Lung microvascular endothelial cell (primary cell): Measurements from ENCODE around the gene ARHGAP27. TPM values are rescaled to one million over a fixed set of nuclear protein-coding genes. Genes with fewer than 3 reads are reported as not detected.

Experiments
- DNase-seq, 2 donors: peaks; one replicate each; pipeline versions ENCODE4 v3.0.0 to v3.0.0-alpha.2; 2010; ENCODE audit warnings: low read depth in 2 of 2
- total RNA-seq: library from RNA; depleted of rRNA; stranded (reverse); fragments of >200 nt; gene quantifications from 2 replicates; pipeline ENCODE4 v1.2.1, GENCODE V29; 2014

ARHGAP27 gene
- total RNA-seq, 1 donor from 2014 or later, result 33.7 TPM

DNA sequence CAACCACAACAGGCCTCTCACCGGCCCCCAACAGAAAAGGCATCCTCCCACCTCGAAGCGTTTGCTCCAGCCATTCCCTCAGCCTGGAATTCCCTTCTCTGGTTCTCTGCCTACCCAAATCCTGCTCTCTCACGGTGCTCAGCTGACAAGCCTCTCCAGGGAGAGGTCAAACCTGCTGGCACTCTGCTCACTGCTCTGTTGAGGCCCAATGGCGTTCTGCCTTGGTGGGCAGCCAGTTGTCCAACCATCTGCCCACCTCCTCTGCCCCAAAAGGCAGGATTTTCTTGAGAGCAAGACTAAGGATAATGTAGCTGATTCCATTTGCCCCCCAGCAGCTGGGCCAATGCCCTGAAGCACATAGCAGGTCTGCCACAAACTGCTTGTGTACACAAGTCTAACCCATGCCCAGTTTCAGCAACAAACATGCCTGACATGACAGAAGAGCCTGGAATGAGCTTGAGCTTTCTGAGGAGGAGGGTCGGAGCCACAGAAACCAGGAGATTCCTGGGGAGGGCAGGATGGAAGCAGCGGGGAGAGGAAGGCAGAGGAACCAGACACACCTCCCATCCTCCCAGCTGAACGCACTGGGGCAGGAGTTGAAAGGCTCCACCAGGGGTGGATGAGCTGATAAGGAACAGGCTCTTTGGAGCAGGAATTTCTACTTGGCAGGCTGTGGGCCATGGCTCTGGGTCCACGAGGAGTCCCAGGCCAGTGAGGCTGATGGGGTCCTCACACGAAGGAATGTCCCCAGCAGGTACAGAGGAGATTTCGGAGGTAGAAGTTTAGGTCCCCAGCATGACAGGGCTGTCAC lies 23.9 kb downstream of the ARHGAP27 start:
- DNase-seq, result no peak

DNA sequence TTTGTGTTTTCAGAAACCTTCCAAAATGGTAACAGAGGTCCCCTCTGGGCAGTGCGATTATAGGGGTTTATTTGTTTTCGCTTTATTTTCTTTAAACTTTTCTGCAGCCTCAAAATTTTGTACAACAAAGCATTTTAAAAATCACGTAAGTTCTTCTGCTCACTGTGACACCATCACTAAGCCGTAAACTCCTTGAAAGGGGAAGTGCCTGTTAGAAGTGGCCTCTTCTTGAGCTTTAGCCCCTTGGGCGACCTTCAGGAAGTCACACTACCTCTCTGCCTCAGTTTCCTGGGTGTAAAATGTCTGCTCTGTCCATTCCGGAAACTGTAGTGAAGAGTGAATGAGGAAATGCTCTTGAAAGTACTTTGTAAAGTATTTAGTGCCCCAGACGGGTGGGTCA lies 26.6 kb downstream of the ARHGAP27 start:
- DNase-seq, result no peak

DNA sequence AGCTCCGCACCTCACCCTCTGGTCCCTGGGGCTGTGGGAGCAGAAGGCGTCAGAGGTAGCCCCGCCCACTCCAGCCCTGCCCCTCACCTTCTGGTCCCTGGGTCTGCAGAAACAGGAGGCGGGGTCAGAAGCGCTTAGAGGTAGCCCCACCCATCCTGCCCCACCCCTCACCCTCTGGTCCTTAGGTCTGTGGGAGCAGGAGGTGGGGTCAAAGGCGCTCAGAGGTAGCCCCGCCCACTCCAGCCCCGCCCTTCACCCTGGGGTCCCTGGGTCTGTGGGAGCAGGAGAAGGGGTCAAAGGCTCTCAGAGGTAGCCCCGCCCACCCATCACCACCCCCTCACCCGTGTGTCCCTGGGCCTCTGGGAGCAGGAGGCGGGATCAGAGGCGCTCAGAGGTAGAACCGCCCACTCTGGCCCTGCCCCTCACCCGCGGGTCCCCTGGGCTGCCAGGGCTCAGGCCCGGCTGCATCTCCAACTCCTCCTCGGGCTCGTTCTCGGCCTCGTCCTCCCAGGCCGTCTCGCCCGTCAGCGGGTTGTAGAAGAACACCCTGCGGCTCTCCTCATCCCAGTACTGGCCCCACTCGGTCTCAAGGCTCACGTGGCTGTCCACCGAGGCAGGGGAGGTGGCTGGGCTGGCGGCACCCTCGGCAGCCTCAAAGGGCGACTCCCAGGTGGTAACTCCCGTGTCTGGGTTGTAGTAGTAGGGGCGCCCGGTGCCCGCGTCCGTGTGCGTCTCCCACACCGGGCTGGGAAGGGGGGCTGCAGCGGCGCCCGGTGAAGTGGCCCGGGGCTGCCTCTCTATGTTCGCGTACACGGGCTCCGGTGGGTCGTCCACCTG lies 27.2 kb downstream of the ARHGAP27 start:
- no peak for DNase-seq

DNA sequence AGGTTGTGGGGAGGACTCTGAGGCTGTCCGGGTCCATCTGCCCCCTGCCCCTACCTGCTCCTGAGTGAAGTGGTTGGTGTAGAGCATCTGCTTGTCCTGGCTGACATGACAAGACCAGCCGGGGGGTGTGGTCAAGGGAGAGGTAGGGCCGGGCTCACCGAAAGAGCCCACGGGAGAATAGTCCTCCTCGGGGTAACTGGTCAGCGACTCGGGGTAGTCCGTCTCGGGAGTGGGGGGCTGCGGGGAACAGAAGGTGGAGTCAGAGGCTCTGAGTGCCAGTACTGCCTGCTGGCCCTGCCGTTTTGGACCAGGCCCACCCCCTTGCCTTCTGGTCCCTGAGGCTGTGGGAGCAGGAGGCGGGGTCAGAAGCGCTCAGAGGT lies 27.8 kb downstream of the ARHGAP27 start:
- no peak for DNase-seq

DNA sequence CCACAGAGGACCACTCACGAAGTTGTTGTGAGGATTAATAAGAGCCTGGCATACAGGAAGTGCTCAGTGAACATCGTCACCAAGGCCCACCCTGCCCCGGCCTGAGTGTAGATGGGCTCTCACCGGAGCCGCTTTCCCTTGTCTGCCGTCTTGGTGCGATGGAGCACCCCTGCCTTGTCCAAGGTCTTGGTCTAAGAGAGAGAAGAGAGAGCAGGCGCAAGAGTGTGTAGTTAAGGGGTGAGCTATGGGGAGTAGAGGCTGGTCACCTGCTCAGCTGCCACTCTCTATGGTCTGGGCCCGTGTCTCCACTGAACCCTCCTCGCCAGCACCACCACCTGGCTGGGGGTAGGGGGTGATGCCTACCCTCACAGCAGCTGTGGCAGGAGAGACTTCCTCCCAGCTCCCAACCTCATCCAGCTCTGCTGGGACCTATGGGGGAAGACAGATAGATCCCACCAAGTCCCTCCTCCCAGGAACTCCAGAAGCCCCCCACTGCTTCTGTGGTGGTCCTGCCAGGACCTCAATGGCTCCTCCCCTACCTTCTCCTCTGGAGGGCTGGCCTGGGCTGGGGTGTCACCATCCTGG lies 28.7 kb downstream of the ARHGAP27 start:
- no peak for DNase-seq

DNA sequence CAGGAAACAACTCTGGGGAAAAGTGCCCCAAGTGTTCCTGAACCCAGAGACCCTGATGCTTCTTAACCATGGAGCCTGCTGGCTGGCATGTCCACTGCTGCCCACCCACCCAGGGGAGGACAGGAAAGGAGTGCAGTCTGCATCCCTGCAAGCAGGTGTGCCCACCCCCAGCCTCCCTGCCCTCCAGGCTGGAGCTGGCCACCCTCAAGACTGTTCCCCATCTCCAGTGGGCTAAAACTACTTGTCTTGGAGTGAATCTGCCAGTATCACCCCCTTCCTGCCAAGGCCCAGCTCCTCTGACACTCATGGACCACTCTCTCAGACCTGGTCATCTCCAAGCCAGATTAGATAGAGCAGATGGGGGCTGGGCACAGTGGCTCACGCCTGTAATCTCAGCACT lies 29.8 kb downstream of the ARHGAP27 start:
- DNase-seq, result no peak

DNA sequence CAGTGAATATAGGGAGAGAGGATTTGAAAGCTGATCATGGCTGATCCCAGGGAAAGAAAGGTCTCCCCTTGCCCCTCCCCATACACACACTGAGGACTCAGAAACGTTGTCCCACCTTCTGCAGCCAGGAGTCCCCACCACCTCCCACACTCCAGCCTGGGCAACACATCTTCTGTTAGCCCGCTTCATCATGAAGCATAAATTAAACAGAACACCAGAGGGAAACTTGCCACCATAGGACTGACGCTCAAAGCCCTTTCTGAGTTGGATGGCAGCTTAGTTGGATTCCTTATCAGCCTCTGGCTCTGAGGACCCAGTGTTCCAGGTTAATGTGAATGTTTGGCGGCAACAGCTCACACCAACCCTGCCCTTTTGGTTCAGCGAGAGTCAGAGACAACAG lies 33.9 kb downstream of the ARHGAP27 start:
- no peak for DNase-seq

DNA sequence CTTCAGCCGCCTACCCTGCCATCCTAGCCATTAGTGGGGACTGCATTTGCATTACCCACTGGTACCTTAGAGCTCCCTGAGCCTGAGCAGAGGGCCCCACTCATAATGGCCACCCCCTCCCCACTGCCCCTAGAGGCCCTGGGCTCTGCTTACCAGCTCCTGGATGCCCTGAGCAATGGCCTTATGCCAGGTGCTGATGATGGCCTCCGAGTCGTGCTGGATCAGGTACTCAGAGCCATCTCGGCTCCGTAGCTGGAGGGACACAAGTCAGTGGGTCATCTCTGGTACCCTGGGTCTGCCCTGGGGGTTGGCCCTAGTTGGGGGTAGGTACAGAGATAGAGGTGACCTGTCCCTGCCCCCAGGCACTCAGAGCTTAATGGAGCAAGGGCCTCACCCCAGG lies 34.9 kb downstream of the ARHGAP27 start:
- no peak for DNase-seq

DNA sequence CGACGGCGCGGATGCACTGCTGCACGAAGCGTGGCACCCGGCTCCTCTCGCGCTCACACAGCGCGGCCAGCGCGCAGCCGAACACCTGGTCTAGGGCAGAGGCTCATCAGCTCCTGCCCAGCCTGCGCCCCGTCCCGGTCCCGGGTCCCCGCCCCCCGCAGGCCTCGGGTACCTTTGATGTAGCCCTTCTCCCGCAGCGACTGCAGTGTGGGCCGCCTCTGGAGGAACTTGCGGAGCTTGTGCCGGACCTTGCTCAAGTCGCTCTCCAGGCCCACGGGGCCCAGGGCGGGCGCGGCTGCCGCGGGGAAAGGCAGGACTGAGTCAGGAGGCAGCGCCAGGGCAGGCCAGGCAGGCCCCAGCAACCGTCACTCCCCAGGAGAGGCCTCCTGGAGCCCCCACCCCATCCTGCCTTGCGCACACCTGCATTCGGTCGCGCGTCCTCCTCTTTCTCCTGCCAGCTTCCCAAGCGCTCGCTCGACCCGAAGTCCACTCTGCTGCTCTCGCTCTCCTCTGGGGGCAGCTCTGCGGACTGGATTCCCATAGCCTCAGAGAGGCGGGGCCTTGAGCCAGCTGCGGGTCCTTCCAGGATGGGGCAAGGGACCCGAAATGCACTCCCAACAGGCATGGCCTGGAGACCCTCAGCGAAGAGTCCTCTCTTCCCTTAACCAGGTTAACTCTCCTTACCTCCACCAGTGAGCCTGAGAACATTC lies 36.0 kb downstream of the ARHGAP27 start:
- DNase-seq, result no peak

DNA sequence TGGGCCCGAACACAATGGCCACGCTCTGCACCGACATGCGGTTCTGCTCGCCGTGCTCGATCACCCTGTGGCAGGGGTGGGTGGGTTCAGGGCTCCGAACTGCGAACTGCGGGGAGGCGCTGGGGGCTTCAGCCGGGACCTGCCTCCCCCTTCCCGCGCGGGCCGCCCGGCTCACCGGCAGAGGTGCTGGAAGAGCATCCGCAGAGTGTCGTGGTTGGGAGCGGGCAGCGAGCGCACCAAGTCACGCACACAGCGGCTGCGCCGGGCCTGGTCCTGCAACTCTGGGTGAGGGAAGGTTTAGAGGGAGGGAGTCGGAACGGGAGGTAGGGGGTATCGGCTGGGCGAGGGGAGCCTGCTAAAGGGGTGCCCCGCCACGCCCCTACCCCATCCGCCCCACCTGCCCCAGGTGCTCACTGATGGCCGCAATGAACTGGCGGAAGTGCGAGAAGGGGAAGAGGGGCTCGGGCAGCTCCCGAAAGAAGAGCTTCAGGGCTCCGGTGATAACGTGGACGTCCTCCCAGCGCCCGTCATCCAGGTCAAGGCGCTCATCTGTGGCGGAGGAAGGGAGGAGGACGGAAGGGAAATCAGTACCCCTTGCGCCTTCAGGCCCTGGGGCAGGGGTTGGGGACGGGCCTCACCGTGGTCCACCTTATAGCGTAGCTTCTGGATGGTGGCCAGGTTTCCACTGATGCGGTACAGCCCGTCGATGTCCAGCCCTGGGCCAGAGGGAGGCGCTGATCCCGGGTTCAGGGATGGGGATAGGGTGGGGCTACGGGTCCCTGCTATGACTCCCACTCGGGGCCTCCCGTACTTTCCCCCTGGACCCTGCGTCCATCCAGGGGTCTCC lies 36.9 kb downstream of the ARHGAP27 start:
- DNase-seq, result no peak

DNA sequence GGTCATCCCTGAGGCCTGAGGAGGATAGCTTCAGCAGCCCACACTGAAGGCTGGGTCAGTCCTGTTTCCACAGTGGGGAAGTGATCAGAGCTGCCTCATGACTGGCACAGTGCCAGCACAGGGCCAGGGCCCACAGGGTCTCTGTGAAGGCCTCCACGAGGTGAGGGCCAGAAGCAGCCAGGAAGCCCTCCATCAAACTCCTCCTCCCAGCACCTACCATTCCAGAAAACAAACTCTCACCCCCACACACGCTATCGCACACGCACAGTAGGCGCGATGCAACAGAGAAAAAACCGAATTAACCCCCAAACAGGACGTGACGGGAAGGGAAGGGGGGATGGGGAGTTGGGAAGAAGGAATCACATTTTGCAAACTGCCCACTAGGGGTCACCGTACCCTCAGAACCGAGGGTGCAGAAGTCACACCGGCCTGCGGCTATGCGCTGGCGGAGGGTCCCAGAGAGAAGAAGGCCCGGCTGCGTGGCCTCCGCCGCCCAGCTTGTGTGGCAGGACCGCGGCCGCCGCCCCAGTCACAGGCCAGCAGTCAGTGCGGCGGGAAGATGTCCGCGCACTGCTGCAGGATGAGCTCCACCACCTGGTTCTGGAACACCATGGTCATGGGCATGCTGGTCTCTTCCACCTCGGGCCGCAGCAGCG lies 37.6 kb downstream of the ARHGAP27 start:
- peak; percentile 81 to 91 for DNase-seq

DNA sequence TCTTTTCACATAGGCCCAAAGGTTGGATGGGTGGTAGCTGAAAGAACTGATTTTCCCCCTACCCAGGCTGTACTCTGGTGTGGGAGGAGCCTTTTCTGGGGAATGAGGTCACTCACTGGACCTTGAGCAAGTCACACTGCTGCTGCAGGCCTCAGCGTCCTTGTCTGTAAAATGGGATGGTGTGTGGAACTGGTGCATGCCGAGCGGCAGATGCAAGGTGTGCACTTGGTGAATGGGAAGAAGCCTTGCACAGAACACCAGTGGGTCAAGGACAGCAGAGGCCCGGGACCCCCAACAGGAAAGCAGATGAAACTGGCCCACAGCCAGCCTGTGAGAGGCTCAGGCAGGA lies 38.1 kb downstream of the ARHGAP27 start:
- no peak for DNase-seq

DNA sequence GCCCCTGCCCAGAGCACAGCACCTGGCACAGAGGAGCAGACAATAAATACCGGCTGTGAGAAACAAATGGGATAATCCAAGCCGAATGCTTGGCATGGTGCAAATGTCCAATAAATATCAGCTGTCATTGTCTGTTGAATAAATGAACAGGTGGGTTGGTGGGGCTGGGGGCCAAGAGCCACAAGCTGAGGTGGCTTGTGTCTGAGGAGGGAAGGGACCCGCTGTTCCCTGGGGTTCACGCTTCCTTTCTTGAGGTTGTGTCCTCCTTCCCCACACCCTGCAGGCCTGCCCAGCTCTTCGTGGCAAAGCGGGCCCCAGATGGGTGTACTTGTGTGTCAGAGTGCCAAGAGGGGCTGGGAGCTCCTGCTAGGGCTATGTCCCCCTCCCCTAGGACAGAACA lies 38.6 kb downstream of the ARHGAP27 start:
- no peak for DNase-seq

DNA sequence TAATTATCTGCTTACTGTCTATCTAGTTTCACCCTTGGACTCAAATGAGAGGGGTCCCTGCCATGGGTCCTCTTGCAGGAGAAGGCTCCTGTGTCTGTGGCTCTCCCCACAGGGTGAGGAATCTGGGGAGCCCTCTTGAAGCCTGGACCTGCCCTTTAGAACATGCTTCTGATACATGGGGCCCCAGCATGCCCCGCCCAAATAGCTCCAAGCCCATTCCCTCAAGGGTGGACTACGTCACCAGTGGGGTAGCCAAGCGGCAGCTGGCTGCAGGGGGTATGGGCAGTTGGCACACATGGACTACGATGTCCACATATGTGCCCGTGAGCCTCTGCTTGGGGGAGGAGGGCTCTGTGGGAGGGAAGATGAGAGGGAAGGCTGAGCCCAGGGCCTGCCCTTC lies 39.3 kb downstream of the ARHGAP27 start:
- DNase-seq, result no peak

DNA sequence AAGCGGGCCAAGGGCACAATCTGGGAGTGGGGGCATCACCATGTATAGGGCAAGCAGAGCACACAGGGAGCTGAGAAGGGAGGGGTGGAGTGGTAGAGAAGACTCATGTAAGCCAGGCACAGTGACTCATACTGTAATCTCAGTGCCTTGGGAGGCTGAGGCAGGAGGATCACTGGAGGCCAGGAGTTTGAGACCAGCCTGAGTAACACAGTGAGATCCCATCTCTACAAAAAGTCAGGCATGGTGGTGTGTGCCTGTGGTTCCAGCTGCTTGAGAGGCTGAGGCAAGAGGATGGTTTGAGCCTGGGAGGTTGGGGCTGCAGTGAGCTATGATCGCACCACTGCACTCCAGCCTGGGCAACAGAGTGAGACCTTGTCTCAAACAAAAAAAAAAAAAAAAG lies 40.8 kb downstream of the ARHGAP27 start:
- DNase-seq, result no peak

DNA sequence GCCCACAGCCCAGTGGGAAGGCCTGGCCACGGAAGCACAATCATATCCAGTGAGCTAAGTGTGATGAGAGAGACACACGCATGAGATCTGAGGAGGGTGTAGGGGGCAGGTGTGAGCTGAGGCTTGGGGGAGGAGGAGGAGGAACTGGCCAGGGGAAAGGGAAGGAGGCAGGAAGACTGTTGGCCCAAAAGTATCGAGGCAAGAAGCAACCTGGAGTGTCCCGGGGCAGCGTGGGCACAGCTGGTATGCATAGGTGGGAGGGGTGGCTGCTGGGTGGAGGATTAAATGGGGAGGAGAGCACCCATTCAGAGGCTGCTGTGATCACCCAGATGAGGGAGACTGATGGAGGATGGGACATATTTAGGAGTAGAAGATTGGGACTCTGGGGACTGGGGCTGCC lies 41.4 kb downstream of the ARHGAP27 start:
- no peak for DNase-seq

DNA sequence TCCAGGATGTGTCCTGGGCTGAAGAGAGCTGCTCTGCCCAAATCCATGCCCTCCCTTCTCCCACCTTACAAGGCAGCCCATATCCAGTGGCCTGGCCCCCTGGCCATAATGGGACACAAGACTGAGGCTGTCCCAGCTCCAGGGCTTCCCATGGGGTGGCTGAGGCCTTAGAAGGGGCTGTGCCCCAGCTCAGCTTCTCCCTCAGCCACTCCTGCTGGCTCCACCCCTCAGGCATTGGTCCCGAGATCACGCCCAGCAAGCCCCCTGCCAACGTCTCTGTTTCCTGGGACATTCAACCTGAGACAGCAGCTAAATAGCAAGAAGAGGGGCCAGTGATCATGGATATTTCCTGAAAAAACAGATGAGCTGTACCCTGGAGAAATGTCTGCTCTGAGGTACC lies 43.3 kb downstream of the ARHGAP27 start:
- DNase-seq, result no peak

DNA sequence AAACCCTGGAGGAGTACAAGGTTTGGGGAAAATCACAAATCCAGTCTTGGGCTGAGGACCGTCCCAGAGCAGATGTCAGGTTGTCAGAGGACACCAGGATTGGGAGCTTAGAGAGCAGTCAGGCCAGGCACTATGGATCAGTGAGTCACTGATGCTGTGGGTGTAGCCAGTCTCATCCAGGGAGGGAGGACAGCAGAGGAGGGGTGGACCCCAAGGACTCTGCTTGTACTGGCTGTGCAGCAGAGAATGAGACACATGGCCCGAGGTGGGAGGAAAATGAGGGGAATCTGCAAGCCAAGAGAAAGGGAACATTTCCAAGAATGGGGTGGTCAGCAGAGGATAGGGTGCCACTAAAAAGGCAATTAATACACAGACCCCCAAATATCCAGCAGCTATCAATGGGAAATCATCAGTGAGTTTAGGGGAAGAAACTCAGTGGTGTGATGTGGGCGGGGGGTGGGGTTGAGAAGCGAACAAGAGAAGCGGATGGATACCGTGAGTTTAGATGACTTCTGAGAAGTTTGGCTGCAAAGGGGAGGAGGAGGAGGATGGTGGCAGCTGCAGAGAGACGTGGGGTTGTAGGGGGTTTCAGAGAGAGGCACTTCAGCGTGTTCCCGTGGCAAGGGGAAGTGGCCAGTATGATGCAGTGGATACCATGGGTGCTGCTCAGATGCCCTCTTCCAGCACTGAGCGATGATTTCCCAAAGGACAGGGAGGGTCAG lies 43.9 kb downstream of the ARHGAP27 start:
- no peak for DNase-seq

DNA sequence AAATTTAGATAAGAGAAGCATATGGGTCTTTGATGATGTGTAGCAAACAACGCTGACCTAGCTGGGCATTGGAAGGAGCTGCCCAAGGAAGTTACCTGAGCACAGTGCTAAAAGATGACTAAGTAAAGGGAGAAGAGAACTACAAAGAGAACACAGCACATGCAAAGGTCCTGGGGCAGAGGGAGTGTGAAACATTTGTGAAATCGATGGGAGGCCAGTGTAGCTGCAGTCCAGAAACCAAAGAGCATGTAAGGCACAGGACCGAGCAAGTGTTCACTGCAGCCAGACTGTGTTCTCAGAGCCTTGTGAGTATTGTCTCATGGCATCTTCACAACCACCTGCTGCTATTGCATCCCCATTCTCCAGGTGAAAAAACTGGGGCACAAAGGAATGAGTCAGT lies 44.9 kb downstream of the ARHGAP27 start:
- no peak for DNase-seq

DNA sequence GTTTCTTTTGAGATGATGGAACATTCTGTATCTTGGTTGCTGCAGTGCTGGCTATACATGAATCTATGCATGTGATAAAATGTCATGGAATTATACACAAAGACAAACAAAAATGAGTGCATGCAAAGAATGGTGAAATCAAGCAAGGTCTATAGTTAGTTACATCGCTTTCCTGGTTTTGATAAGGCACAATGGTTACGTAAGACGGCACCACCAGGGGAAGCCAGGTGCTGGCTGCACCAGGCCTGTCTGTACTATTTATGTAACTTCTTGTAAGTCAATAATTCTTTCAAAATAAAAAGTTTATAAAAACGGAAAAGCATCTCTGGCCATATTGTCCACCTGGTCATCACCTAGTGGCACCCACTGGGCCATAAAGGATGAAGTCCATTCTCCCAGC lies 46.5 kb downstream of the ARHGAP27 start:
- DNase-seq, result no peak
